ENCODE measurements around the gene AEBP1.

DNA sequence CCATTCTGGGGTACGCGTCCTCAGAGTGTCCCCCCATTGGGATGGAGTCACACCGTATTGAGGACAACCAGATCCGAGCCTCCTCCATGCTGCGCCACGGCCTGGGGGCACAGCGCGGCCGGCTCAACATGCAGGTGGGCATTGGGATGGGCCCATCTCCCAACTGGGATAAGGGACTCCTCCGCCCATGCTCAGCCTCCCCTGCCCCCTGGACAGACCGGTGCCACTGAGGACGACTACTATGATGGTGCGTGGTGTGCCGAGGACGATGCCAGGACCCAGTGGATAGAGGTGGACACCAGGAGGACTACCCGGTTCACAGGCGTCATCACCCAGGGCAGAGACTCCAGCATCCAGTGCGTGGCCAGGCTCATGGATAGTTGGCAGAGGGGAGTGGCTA is 5.8 kb downstream of the AEBP1 start:
- TF ChIP-seq POLR2A (IDR thresholded peaks at IDR 0.05): no peak
- TF ChIP-seq, protein P1, sequence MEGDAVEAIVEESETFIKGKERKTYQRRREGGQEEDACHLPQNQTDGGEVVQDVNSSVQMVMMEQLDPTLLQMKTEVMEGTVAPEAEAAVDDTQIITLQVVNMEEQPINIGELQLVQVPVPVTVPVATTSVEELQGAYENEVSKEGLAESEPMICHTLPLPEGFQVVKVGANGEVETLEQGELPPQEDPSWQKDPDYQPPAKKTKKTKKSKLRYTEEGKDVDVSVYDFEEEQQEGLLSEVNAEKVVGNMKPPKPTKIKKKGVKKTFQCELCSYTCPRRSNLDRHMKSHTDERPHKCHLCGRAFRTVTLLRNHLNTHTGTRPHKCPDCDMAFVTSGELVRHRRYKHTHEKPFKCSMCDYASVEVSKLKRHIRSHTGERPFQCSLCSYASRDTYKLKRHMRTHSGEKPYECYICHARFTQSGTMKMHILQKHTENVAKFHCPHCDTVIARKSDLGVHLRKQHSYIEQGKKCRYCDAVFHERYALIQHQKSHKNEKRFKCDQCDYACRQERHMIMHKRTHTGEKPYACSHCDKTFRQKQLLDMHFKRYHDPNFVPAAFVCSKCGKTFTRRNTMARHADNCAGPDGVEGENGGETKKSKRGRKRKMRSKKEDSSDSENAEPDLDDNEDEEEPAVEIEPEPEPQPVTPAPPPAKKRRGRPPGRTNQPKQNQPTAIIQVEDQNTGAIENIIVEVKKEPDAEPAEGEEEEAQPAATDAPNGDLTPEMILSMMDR (IDR thresholded peaks at IDR 0.05): no peak
